Fibroblast of mammary gland (primary cell): ENCODE data around the gene ANK2.

ENCODE experiments used
- DNase-seq: peaks from one replicate; pipeline ENCODE4 v3.0.0-alpha.2; 2010; ENCODE audit warnings: low read depth
- H3K4me3 ChIP-seq: 2 replicates; pipeline ENCODE4 v1.5.1; 2011; ENCODE audit warnings: low read depth, mild to moderate bottlenecking, low read length, moderate library complexity; ENCODE audit not compliant: control insufficient read depth
- CTCF ChIP-seq: conservative IDR thresholded peaks from 2 replicates; pipeline ENCODE4 v1.5.1; 2011; ENCODE audit warnings: low read depth, low read length, inconsistent platforms; ENCODE audit not compliant: control insufficient read depth, insufficient read depth

The ANK2 gene

GRCh38 chr4:113024388-113024787, 25.1 kb upstream of the ANK2 start:
- no peak for TF ChIP-seq CTCF
- DNase-seq: peak; percentile 48
- H3K4me3 ChIP-seq: no peak overlapping the region

GRCh38 chr4:113025416-113025815, 24.0 kb upstream of the ANK2 start:
- DNase-seq: no peak

GRCh38 chr4:113026556-113026955, 22.9 kb upstream of the ANK2 start:
- TF ChIP-seq CTCF: no peak
- no peak overlapping the region for H3K4me3 ChIP-seq
- peak; percentile 52 for DNase-seq

More at GRCh38 chr4:113025416-113025815, 24.0 kb upstream of the ANK2 start:
- H3K4me3 ChIP-seq: no peak overlapping the region
- no peak for TF ChIP-seq CTCF

- TF ChIP-seq CTCF: no peak
- no peak overlapping the region for H3K4me3 ChIP-seq
- no peak for DNase-seq
These were observed 21.4 kb upstream of the ANK2 start for GRCh38 chr4:113028074-113028473.

- H3K4me3 ChIP-seq: no peak overlapping the region
- no peak for DNase-seq
- TF ChIP-seq CTCF: no peak
These were observed 18.2 kb upstream of the ANK2 start for GRCh38 chr4:113031212-113031611.

- no peak for DNase-seq
- H3K4me3 ChIP-seq: no peak overlapping the region
- TF ChIP-seq CTCF: no peak
These were observed 8.7 kb upstream of the ANK2 start for GRCh38 chr4:113040793-113041192.

- TF ChIP-seq CTCF: no peak
- no peak for DNase-seq
- H3K4me3 ChIP-seq: no peak overlapping the region
These were observed 7.0 kb upstream of the ANK2 start for GRCh38 chr4:113042502-113042901.
